Measurements from ENCODE around the gene ACACB. TPM values are rescaled to one million over a fixed set of nuclear protein-coding genes. Genes with fewer than 3 reads are reported as not detected.

Gene ACACB
- total RNA-seq, 1 donor from 2014 or later = 0.59 TPM

DNA sequence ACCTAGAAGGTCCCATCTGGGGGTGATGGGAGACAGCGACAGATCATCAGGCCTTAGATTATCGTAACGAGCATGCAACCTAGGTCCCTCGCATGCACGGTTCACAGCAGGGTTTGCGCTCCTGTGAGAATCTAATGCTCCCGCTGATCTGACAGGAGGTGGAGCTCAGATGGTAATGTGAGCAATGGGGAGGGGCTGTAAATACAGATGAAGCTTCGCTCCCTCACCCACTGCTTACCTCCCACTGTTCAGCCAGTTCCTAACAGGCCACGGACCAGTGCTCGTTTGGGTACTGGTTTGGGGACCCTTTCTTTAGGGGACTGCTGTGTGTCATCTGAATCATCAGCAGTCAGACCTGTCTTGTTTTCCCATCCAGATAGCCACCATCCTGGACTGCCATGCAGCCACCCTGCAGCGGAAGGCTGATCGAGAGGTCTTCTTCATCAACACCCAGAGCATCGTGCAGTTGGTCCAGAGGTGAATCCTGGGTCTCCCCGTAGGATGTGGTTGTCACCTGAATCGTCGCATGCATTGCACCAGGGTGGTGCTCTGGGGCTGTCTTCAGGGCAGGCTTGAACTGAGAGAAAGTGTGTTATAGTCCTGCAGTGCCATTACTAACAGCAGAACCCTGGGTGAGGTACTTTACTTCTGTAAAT, 96.2 kb downstream of the ACACB start:
- no peak for DNase-seq (ENCODE audit: low read depth, low spot score)

DNA sequence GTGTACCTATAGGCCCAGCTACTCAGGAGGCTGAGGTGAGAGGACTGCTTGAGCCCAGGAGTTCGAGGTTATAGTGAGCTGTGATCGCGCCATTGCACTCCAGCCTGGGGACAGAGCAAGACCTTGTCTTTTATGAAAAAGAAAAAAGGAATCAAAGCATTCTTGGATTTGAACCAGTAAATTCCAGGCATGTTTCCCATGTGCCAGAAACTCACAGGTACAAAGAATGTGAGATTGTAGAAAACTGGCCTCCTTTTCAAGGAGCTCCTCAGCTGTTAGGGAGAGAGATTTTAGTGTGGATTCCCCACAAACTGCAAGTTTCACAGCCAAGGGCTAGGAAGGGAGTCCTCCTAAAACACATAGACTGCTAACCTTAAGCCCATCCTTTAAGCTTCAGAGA, 97.7 kb downstream of the ACACB start:
- no peak for DNase-seq (ENCODE audit: low read depth, low spot score)

DNA sequence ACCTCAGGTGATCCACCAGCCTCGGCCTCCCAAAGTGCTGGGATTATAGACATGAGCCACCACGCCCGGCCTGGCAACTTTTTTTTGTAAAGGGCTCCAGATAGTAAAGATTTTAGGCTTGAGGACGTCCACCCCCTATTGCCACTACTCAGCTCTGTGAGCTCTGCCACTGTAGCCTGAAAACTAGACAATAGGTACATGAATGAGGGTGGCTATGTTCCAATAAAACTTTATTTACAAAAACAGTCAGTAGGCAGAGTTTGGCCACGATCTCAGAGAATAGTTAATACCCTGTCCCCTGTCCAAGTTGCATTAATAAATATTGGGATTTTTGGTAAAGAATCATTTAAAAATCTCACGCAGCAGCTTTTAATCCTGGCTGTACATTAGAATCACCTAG, 102.6 kb downstream of the ACACB start:
- no peak for DNase-seq (ENCODE audit: low read depth, low spot score)

DNA sequence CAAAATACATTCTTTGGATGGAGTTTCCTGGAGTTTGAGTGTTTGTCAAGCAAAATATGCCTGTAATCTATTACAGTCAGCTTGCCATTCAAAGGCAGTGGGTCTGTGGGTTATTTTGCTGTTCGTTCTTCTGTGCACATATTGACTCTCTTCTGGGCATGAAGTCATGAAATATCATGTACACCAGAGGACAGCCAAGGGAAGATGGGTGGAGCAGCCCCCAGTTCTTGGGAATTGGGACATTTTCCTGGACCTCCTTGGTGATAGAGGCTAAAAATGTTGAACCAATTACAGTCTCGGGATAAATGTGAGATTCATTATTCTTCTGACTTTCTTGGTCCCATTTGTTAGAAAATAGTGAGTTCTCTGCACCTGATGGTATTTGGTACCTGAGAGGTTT, 103.6 kb downstream of the ACACB start:
- no peak for DNase-seq (ENCODE audit: low read depth, low spot score)

DNA sequence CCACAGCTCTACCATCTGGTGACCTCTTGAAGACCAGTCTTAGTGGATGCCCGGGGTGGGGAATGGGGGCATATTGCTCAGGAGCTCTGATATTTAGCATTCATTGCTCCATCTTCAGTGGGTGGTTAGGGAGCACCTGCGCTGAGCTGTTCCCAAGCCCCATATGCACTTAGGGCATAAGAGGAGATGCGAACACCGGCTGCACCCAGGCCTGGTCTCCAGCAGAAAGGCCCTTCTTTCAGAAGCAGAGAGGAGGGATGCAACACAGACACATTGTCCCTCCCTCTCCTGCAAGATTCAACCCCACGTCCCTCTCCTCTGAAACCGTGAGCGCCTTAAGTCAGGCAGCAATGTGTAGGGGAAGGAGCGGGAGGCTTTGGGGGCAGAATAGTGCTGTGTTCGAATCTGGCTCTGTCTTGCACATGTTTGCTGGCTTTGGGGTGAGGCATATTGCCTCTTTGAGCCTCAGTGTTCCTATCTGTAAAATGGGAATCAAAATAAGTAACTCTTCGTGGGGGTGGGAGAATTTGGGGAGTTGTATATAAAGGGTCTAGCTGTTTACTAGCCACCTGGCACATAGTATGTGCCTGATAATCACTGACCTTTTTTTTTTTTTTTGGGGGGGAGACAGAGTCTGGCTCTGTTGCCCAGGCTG, 105.0 kb downstream of the ACACB start:
- no peak for DNase-seq (ENCODE audit: low read depth, low spot score)

DNA sequence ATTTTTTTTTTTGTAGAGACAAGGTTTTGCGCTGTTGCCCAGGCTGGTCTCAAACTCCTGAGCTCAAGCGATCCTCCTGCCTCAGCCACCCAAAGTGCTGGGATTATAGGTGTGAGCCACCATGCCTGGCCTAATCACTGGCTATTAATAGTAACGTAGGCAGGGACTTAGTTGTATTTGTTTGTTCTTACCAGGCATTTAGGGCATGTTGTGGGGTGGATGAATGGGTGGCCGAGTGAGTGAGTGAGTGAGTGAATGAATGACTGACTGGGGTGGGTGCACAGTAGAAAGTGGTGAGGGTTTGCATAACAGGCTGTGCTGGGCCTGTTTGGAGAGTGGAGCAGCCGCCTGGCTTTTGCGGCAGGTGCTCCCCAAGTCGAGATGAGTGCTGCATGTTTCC, 105.7 kb downstream of the ACACB start:
- DNase-seq (ENCODE audit: low read depth, low spot score) = no peak

DNA sequence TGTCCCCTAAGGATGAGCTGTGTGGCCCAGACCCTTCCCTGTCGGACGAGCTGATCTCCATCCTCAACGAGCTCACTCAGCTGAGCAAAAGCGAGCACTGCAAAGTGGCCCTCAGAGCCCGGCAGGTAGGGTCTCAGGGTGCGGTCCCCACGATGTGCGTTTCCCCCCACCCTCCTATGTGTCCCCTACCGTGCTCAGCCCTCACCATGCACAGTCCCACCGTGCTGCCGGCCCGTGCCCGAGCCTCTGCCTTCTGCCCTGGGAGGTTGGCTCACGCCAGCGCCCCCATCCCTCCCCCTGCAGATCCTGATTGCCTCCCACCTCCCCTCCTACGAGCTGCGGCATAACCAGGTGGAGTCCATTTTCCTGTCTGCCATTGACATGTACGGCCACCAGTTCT, 106.1 kb downstream of the ACACB start:
- DNase-seq (ENCODE audit: low read depth, low spot score) = no peak

DNA sequence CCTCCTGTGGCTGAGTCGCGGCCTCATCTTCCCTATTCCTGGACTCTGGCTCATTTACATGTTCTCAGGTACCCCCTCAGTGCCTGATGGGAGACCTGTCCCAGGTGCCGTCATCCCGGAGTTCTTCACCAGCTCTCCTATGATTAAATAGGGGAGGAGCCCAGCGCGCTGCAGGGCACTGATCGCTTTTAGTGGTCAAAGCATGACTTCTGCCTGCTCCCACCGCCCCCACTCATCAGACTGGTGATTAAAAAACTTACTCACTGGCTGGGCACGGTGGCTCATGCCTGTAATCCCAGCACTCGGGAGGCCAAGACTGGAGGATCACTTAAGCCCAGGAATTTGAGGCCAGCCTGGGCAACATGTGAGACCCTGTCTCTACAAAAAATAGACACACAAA, 106.8 kb downstream of the ACACB start:
- no peak for DNase-seq (ENCODE audit: low read depth, low spot score)

DNA sequence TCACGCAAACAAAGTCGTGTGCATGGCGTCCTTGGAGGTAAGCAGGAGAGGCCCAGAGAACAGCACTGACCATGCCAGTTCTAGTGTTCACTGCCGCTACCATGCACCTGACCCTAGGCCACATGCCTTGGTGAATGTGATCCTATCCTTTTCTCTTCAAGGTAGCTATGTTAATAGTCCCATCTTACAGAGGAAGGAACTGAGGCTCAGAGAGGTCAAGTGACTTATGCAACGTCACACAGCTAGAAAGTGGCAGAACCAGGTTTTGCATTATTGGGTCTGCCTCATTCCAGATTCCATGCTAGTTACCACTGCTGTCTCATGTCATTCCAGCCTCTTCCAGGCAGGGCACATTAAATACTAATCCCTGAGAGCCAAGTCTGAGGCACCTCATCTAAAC, 107.5 kb downstream of the ACACB start:
- DNase-seq (ENCODE audit: low read depth, low spot score) = no peak

DNA sequence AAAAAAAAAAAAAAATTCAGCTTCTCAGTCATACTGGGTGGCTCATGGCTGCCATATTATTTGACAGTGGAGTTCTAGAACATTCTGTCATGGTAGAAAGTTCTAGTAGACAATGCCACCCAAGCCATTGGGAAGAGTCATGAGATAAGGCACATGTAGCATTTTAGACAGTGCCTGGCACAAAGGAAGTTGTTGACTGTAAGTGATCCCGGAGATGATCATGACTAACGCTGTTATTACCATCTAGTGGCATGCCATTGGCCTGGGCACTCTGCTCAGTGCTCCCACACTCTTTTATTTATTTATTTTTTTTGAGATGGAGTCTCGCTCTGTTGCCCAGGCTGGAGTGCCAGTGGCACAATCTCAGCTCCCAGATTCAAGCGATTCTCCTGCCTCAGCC, 112.3 kb downstream of the ACACB start:
- DNase-seq (ENCODE audit: low read depth, low spot score) = no peak

DNA sequence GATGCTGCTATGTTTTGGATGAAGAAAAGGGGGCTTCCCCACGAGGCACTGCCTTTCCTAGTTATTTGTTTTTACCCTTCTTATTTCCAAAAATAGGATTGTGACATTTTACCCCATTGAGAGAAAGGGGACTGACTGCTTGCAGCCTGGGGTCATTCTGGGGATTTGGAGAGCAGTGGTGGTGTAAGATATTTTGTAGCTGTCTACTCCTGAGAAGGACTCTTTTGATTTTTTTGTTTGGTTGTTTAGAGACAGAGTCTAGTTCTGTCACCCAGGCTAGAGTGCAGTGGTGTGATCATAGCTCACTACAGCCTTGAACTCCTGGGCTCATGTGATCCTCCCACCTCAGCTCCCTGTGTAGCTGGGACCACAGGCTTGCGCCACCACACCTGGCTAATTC, 113.8 kb downstream of the ACACB start:
- no peak for DNase-seq (ENCODE audit: low read depth, low spot score)

DNA sequence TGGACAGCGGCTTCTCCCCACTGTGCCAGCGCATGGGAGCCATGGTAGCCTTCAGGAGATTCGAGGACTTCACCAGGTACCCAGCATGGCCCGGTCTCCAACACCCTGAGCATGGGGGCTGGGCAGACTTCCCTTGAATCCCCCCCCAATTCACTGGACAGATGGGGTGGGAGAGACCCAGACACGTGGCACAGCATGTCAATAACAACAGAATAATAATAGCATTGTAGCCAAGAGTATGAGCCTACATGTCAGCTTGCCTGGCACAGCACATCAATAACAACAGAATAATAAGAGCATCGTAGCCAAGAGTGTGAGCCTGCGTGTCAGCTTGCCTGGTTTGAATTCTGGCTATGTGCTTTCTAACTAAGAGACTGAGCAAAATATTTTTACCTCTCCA, 116.3 kb downstream of the ACACB start:
- DNase-seq (ENCODE audit: low read depth, low spot score) = no peak

DNA sequence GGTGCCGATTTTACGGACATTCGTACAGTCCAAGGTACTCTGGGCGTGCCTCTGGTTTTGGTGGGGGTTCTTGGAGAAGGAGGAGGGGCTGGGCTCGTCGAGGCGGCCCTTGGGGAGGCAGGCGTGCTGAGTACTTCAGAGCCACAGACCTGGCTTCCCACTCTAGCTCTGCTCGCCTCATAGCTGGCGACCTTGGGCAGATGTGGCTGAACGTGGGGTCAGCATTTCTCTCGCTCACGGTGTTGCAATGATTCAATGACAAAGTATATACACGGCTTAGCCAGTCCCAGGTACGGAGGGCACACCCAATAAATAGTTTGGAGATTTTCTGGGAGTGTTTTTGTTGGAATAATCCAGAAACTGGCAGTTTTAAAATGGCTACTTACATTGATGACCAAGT, 117.6 kb downstream of the ACACB start:
- DNase-seq (ENCODE audit: low read depth, low spot score) = no peak

DNA sequence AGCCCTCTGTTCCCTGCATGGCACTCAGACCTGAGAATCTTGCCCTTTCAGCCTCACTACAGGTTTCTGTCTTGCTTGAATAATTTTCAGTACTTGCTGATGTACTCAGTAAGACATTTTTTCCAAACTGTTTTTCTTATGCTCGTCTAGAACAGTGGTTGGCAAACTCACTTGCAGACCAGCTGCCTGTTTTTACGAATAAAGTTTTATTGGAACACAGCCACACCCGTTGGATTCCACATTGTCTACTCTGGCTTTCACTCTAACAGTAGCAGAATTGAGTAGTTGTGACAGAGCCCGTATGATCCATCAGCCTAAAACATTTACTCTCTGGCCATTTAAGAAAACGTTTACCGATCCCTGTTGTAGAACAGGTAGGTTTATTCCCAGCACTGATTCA, 119.9 kb downstream of the ACACB start:
- no peak for DNase-seq (ENCODE audit: low read depth, low spot score)

DNA sequence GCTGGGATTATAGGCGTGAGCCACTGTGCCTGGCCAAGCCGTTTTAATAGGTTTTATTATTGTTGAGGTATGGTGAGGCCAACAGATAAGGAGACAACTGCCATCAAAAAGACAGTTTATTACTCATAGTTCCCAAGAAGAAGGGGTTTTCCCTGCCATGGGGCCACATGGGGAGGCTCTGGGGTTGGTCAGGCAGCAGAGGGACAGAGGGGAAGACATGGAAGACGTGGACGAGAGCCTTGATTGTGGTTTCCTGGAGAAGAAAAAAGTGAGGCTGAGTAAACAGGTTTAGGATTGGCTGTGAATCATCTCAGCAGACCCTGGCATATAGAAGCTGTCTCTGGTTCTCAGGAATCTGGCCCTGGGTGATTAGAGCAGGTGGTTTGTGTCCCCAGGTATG, 122.8 kb downstream of the ACACB start:
- DNase-seq (ENCODE audit: low read depth, low spot score) = no peak

DNA sequence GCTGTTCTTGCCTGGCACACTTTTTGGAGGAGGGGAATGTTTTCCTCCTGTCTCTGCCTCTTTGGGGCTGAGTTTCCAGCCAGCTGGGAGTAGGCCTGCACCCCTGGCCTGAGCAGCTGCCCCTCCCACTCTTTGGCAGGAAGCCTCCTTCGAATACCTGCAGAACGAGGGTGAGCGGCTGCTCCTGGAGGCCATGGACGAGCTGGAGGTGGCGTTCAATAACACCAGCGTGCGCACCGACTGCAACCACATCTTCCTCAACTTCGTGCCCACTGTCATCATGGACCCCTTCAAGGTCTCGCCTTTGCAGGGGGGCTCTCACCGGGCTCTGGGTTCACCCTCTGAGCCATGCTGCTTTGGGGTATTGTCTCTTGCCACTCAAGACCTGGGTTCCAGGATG, 123.3 kb downstream of the ACACB start:
- DNase-seq (ENCODE audit: low read depth, low spot score) = no peak

DNA sequence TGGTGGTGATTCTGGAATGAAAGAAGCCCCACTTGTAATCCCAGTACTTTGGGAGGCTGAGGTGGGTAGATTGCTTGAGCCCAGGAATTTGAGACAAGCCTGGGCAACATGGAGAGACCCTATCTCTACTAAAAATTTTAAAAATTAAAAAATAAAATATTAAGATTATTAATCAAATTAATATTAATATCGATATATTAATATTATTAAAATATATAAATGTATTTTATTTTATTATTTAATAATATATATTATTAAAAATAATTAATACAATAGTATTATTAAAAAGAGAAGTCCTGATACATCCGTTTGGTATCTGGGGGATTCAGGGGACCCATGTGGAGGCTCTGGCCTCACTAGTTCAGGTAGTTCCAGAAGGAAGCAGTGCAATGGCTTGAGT, 124.0 kb downstream of the ACACB start:
- no peak for DNase-seq (ENCODE audit: low read depth, low spot score)

DNA sequence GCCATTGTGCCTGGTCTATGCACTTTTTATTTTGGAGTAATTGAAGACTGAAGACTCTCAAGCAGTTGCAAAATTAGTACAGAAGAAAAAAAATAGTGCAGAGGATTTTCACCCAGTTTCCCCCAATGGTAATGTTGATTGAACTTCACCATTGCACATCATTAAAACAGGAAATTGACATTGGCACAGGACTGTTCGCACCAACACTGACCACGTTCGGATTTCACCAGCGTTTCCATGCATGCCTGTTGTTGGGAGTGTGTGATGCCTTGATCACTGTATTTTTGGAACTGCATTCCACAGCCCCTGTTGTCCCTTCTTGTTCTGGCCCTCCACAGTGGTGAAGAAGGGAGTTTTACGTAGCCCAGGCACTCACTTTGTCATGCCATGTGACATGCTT, 125.5 kb downstream of the ACACB start:
- DNase-seq (ENCODE audit: low read depth, low spot score) = no peak

DNA sequence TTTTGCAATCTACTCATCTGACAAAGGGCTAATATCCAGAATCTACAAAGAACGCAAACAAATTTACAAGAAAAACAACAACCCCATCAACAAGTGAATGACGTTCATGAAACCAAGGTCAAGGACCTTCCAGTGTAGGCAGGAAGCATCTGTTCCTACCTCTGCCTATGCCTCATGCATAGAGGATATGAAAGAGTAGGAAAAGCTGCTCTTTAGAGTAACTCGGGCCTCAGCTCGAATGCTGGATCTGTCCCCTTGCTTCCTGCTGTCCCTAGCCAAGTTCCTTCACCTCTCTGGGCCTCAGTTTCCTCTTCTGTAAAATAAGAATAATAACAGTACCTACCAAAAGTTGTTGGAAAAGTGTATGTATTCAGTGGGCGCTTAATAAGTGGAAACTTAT, 127.7 kb downstream of the ACACB start:
- DNase-seq (ENCODE audit: low read depth, low spot score) = peak; percentile 56

DNA sequence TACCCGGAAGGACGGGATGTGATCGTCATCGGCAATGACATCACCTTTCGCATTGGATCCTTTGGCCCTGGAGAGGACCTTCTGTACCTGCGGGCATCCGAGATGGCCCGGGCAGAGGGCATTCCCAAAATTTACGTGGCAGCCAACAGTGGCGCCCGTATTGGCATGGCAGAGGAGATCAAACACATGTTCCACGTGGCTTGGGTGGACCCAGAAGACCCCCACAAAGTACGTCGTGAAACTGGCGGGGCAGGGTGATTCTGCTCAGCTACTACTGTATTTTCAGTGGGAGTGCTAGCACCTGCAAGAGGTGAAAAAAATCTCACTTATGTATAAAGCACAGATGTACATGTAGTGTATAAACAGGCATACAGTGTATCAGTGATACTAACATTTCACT, 129.8 kb downstream of the ACACB start:
- no peak for DNase-seq (ENCODE audit: low read depth, low spot score)

DNA sequence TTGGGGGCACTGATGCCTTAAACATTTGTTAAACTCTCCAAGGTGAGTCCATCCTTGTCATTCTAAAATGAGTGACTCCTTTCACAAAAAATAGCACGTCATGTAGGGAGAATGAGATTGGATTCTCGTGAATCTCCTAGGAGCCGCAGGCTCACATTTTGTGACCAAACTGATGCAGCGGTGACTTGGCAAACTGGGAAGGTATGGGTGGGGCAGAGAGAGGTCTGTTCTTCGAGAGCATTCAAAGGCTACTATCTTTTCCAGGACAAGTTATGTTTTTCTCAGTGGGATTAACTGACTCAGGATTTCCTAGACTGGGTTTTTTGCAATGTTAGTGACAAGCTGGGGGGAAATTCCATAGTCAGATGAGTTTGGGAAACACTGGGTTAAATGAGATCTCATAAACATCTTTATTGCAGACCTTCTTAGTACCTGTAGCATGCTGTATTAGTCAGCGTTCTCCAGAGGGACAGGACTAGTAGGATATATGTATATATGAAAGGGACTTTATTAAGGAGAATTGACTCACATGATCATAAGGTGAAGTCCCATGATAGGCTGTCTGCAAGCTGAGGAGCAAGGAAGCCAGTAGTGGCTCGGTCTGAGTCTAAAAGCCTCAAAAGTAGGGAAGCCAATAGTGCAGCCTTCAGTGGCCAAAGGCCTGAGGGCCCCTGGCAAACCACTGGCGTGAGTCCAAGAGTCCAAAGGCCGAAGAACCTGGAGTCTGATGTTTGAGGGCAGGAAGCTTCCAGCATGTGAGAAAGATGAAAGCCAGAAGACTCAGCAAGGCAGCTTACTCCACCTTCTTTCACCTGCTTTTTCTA, 131.7 kb downstream of the ACACB start:
- no peak for DNase-seq (ENCODE audit: low read depth, low spot score)

DNA sequence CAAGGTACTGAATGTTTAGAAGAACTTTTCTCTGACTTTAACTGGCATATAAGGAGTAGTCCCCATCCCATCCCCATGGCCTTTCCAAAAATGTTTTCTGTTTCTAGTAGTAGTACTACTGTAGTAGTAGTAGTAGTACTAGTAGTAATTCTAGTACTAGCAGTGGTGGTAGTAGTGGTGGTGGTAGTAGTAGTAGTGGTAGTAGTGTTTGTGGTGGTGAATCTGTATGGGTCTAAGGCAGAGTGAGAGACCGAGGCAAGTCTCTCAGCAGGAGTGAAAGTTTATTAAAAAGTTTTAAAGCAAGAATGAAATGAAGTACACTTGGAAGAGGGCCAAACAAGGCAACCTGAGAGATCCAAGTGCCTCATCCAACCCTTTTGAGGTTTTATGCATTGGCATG, 134.1 kb downstream of the ACACB start:
- no peak for DNase-seq (ENCODE audit: low read depth, low spot score)

DNA sequence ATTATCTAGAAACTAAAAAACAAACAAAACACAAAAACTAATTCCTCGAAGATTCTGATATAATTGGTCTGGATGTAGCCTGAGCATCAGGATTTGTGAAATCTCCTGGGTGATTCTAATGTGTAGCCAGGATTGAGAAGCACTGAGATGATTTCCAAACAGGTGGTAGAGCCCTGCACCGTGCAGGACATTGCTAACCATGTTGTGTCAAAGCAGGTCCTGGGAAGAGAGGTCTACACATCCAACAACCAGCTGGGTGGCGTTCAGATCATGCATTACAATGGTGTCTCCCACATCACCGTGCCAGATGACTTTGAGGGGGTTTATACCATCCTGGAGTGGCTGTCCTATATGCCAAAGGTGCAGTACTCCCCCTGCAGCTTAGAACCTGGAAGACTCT, 136.4 kb downstream of the ACACB start:
- no peak for DNase-seq (ENCODE audit: low read depth, low spot score)
